Prostate gland (tissue), 2 donors: ENCODE data around the gene NHERF2.

Experiments
- CTCF ChIP-seq, 4 experiments: fragments of 200-600 bp in 2 of 4; fragments of 450-650 bp in 2 of 4; sonication (generic) in 2 of 4; IDR thresholded peaks; 1 replicate in 3 of 4; 2 replicates in 1 of 4; pipeline ENCODE4 v1.5.1; 2016 to 2019; ENCODE audit warnings: antibody characterized with exemption in 4 of 4, mild to moderate bottlenecking in 2 of 4, moderate library complexity in 2 of 4
- POLR2A ChIP-seq: fragments of 450-650 bp; IDR thresholded peaks from one replicate; pipeline ENCODE4 v1.6.1; 2016; ENCODE audit warnings: antibody characterized with exemption, mild to moderate bottlenecking
- POLR2AphosphoS5 ChIP-seq: sonication (generic); formaldehyde crosslinking; IDR thresholded peaks from one replicate; pipeline ENCODE4 v1.6.1; 2017; ENCODE audit warnings: antibody characterized with exemption

GRCh38 chr16:1991135-1991551, 35.6 kb upstream of the NHERF2 start:
- TF ChIP-seq CTCF (IDR thresholded peaks at IDR 0.05) (no peak), POLR2AphosphoS5 (no peak), POLR2A (no peak)
